ENCODE measurements around the gene RASA4. TPM values are rescaled to one million over a fixed set of nuclear protein-coding genes. Genes with fewer than 3 reads are reported as not detected.
A peak's percentile ranks its signal among the peaks of the same experiment; 100 is the strongest.
"Not testable (repeated sequence)": the region's sequence is repeated elsewhere in the genome, so short reads cannot be mapped to it uniquely, and the experiment has no call there.

Gene RASA4
- total RNA-seq, 3 donors from 2014 or later (not counting 1 experiment from before 2014, with no cell fraction given): 27.0 to 35.6 (median 28.5) TPM

DNA sequence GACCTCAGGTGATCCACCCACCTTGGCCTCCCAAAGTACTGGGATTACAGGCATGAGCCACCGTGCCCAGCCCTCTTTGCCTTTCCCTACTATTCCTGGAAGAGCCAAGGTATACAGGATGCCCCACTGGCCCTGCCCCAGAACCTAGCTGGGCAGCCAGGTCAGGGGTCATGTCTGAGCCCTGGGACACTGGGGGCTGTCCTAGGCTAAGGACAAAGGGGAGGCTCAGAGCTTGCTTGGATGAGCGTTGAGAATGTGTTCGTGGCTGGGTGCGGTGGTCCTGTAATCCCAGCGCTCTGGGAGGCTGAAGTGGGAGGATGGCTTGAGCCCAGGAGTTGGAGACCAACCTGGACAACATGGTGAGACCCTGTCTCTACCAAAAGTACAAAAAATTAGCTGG lies 38.1 kb downstream of the RASA4 start:
- H3K27me3 Mint-ChIP-seq (ENCODE audit: low read depth in 2 of 2); H3K4me3 ChIP-seq (ENCODE audit: low read length); H3K9me3 Mint-ChIP-seq; H3K4me1 ChIP-seq (ENCODE audit: control insufficient read depth, insufficient read depth, low read length); H3K9me3 ChIP-seq (ENCODE audit: control insufficient read depth, insufficient read depth, low read length); H3K27me3 ChIP-seq (ENCODE audit: control insufficient read depth, insufficient read depth, low read length); H3K4me1 Mint-ChIP-seq; DNase-seq; H3K36me3 Mint-ChIP-seq; H3K27ac Mint-ChIP-seq; H3K4me3 Mint-ChIP-seq; H3K27ac ChIP-seq (ENCODE audit: low read length); intact Hi-C loops (cut with micrococcal nuclease); H3K36me3 ChIP-seq (ENCODE audit: control insufficient read depth, insufficient read depth, low read length): not testable (repeated sequence)
- no CpG with 5 or more reads among the region's 5 CpGs for WGBS (ENCODE audit: insufficient coverage)
- ATAC-seq: peak in 2 of 3 donors; percentile 8 to 38

GRCh38 chr7:102577315-102578240 lies 39.0 kb downstream of the RASA4 start:
- H3K9me3 Mint-ChIP-seq; H3K27me3 Mint-ChIP-seq (ENCODE audit: low read depth in 2 of 2); H3K4me3 Mint-ChIP-seq; H3K27me3 ChIP-seq (ENCODE audit: control insufficient read depth, insufficient read depth, low read length); H3K27ac ChIP-seq (ENCODE audit: low read length); H3K9me3 ChIP-seq (ENCODE audit: control insufficient read depth, insufficient read depth, low read length); H3K27ac Mint-ChIP-seq; H3K36me3 ChIP-seq (ENCODE audit: control insufficient read depth, insufficient read depth, low read length); H3K4me1 ChIP-seq (ENCODE audit: control insufficient read depth, insufficient read depth, low read length); H3K4me3 ChIP-seq (ENCODE audit: low read length); DNase-seq; intact Hi-C loops (cut with micrococcal nuclease); H3K36me3 Mint-ChIP-seq; H3K4me1 Mint-ChIP-seq: not testable (repeated sequence)
- WGBS (ENCODE audit: insufficient coverage): 97% methylated on average over 2 of the region's 7 CpGs
- peak in 1 of 3 donors; percentile 15 for ATAC-seq

DNA sequence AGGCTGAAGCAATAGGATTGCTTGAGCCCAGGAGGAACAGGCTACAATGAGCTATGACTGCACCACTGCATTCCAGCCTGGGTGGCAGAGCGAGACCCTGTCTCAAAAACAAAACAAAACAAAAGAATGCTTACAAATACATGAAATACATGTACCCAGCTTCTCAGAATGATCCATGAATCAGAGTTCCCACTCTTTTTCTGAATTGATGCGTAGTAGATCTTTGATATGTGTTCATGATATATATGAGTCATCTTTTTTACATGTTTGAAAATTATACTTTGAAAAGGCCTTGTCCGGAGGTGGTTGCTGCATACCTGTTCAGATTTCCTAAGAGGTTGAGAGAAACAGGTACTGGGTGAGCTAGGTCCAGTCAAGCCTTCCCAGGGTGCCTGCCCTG lies 40.2 kb downstream of the RASA4 start:
- H3K4me3 Mint-ChIP-seq; H3K9me3 ChIP-seq (ENCODE audit: control insufficient read depth, insufficient read depth, low read length); H3K36me3 Mint-ChIP-seq; H3K4me3 ChIP-seq (ENCODE audit: low read length); H3K27ac Mint-ChIP-seq; H3K36me3 ChIP-seq (ENCODE audit: control insufficient read depth, insufficient read depth, low read length); H3K9me3 Mint-ChIP-seq; H3K4me1 ChIP-seq (ENCODE audit: control insufficient read depth, insufficient read depth, low read length); H3K27me3 ChIP-seq (ENCODE audit: control insufficient read depth, insufficient read depth, low read length); intact Hi-C loops (cut with micrococcal nuclease); ATAC-seq; H3K27ac ChIP-seq (ENCODE audit: low read length); H3K4me1 Mint-ChIP-seq; DNase-seq; H3K27me3 Mint-ChIP-seq (ENCODE audit: low read depth in 2 of 2): not testable (repeated sequence)
- WGBS (ENCODE audit: insufficient coverage): no CpG with 5 or more reads among the region's 3 CpGs

DNA sequence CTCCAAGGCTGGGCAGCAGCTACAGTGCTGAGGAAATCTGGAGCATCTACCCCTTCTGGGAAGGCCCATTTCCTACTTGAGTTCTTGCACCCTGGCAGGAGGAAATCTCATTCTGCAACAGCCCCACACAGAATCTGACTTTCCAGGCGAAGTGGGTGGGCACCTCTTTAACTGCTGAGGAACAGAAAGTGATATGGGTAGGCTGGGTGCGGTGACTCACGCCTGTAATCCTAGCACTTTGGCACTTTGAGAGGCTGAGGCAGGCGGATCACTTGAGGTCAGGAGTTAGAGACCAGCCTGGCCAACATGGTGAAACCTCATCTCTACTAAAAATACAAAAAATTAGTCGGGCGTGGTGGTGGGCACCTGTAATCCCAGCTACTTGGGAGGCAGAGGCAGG lies 41.9 kb downstream of the RASA4 start:
- H3K9me3 Mint-ChIP-seq; H3K4me1 ChIP-seq (ENCODE audit: control insufficient read depth, insufficient read depth, low read length); H3K27ac ChIP-seq (ENCODE audit: low read length); H3K36me3 Mint-ChIP-seq; ATAC-seq; H3K4me3 ChIP-seq (ENCODE audit: low read length); DNase-seq; H3K4me3 Mint-ChIP-seq; H3K27me3 Mint-ChIP-seq (ENCODE audit: low read depth in 2 of 2); H3K9me3 ChIP-seq (ENCODE audit: control insufficient read depth, insufficient read depth, low read length); H3K27me3 ChIP-seq (ENCODE audit: control insufficient read depth, insufficient read depth, low read length); H3K36me3 ChIP-seq (ENCODE audit: control insufficient read depth, insufficient read depth, low read length); intact Hi-C loops (cut with micrococcal nuclease); H3K27ac Mint-ChIP-seq; H3K4me1 Mint-ChIP-seq: not testable (repeated sequence)
- no CpG with 5 or more reads among the region's 6 CpGs for WGBS (ENCODE audit: insufficient coverage)

DNA sequence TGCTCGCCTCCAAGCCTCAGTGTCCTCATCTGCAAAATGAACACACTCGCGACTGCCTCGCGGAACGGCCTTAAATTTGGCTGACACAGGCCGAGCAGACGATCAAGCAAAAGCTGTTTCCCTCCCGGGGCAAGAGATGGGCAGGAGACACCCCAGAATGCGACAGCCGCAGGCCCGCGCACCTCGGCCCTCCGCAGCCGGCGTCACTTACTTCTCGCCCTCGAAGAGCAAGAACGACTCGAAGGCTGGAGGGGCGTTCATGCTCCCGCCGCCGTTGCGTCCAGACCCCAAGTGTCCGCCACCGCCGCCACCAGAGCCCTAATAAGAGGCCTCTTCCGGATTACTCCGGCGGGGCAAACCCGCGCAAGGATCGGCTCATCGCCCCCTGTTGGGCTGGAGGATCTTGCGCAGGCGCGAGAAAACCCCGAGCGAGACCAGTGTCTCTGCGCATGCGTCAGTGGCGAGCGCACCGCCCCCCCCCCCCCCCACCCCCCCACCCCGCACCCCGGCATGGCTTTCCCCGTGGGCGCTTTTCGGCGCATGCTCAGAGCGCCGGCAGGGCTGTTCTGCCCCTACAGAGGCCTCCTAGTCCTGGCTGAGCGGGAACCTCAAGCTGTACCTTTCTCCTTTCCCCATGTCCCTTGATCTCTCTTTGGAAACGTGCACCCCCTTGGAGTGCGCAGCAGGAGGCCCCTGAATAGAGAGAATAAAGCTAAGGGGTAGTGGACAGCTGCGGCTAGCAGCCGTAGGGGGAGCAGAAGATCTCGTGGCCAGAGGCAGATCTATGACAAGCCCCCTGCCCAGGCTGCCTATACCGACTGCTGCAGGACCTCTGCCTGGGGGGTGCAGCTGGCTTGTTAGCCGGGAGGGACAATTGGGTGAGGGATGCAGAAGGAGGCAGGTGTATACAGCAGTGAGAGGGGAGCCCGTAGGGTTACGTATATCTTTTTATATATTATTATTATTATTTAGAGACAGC lies 44.0 kb downstream of the RASA4 start, which contains the start of gene POLR2J3:
Gene POLR2J3, minus strand, starts transcription at position 323 of the 979 bp plus-strand sequence. Its CDS starts 62 bp downstream, at position 261.
- H3K4me1 Mint-ChIP-seq: not testable (repeated sequence)

DNA sequence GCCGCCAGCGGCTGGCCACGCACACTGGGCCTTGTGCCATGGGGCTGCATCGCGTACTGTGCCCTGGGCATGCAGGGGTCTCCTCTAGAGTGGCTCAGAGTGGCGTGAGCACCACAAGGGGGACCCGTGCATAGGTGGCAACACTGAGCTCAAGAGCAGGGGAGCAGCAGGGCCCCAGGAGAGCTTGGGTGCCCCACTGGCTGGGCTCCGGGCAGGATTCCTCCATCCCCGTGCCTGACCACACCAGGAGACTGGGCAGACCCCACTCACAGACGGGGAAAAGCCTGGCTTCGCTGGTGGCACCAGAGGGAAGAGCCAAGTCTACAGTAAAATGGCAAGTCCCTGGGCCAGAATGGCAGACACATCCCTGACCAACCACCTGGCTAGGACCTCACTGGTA lies 47.9 kb downstream of the RASA4 start:
- H3K4me3 ChIP-seq (ENCODE audit: low read length); H3K27ac ChIP-seq (ENCODE audit: low read length); H3K4me1 ChIP-seq (ENCODE audit: control insufficient read depth, insufficient read depth, low read length); H3K9me3 ChIP-seq (ENCODE audit: control insufficient read depth, insufficient read depth, low read length); DNase-seq; ATAC-seq; H3K4me3 Mint-ChIP-seq; intact Hi-C loops (cut with micrococcal nuclease); H3K36me3 Mint-ChIP-seq; H3K9me3 Mint-ChIP-seq; H3K27me3 ChIP-seq (ENCODE audit: control insufficient read depth, insufficient read depth, low read length); H3K36me3 ChIP-seq (ENCODE audit: control insufficient read depth, insufficient read depth, low read length); H3K27me3 Mint-ChIP-seq (ENCODE audit: low read depth in 2 of 2); H3K27ac Mint-ChIP-seq; H3K4me1 Mint-ChIP-seq: not testable (repeated sequence)
- WGBS (ENCODE audit: insufficient coverage): 100% methylated on average over 2 of the region's 11 CpGs

More for the DNA sequence above, 44.0 kb downstream of the RASA4 start, which contains the start of gene POLR2J3:
- TF ChIP-seq, protein P1, sequence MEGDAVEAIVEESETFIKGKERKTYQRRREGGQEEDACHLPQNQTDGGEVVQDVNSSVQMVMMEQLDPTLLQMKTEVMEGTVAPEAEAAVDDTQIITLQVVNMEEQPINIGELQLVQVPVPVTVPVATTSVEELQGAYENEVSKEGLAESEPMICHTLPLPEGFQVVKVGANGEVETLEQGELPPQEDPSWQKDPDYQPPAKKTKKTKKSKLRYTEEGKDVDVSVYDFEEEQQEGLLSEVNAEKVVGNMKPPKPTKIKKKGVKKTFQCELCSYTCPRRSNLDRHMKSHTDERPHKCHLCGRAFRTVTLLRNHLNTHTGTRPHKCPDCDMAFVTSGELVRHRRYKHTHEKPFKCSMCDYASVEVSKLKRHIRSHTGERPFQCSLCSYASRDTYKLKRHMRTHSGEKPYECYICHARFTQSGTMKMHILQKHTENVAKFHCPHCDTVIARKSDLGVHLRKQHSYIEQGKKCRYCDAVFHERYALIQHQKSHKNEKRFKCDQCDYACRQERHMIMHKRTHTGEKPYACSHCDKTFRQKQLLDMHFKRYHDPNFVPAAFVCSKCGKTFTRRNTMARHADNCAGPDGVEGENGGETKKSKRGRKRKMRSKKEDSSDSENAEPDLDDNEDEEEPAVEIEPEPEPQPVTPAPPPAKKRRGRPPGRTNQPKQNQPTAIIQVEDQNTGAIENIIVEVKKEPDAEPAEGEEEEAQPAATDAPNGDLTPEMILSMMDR (IDR thresholded peaks at IDR 0.05): peak; percentile 52
- ATAC-seq (peak; percentile 94 to 97 (median 94)), DNase-seq (peak; percentile 99 to 100)
- H3K27me3 Mint-ChIP-seq (ENCODE audit: low read depth in 2 of 2); H3K4me1 ChIP-seq (ENCODE audit: control insufficient read depth, insufficient read depth, low read length); H3K9me3 ChIP-seq (ENCODE audit: control insufficient read depth, insufficient read depth, low read length); H3K36me3 Mint-ChIP-seq; H3K36me3 ChIP-seq (ENCODE audit: control insufficient read depth, insufficient read depth, low read length); H3K27me3 ChIP-seq (ENCODE audit: control insufficient read depth, insufficient read depth, low read length); intact Hi-C loops (cut with micrococcal nuclease); H3K9me3 Mint-ChIP-seq: not testable (repeated sequence)
- H3K4me3 Mint-ChIP-seq: peak within 1 kb of the TSS; percentile 85
- Histone ChIP-seq H3K27ac (ENCODE audit: low read length) (peak within 1 kb of the TSS; percentile 72), H3K4me3 (ENCODE audit: low read length) (peak within 1 kb of the TSS; percentile 47)
- WGBS (ENCODE audit: insufficient coverage): 0% methylated on average over 32 of the region's 64 CpGs
- H3K27ac Mint-ChIP-seq: peak within 1 kb of the TSS; percentile 78 to 85
